GM23338 (cell line): Measurements from ENCODE around the gene CDC45. TPM values are rescaled to one million over a fixed set of nuclear protein-coding genes. Genes with fewer than 3 reads are reported as not detected.

ENCODE experiments used
- ATAC-seq: fragments of 200-7000 bp; cut with Tn5 transposase; 3 replicates; pipeline ENCODE4 v1.9.1; 2020
- DNase-seq: peaks from one replicate; pipeline ENCODE4 v3.0.0-alpha.2; 2015; ENCODE audit warnings: low spot score
- H2AFZ ChIP-seq: fragments of 200-600 bp; sonication (generic); 2 replicates; pipeline ENCODE4 v1.8.0; 2016; ENCODE audit warnings: antibody characterized with exemption, mild to moderate bottlenecking, moderate library complexity
- H3F3A ChIP-seq: fragments of 200-600 bp; sonication (generic); replicated peaks from 2 replicates; pipeline ENCODE4 v1.8.0; 2017; ENCODE audit warnings: antibody characterized with exemption, mixed run types, low read depth
- H3K27ac ChIP-seq: fragments of 200-600 bp; sonication (generic); 2 replicates; pipeline ENCODE4 v1.6.1; 2016; ENCODE audit warnings: low read depth
- H3K27me3 ChIP-seq: fragments of 200-600 bp; sonication (generic); 2 replicates; pipeline ENCODE4 v1.8.0; 2016; ENCODE audit warnings: mild to moderate bottlenecking, mixed run types, moderate library complexity; ENCODE audit not compliant: insufficient read depth
- H3K36me3 ChIP-seq: fragments of 200-600 bp; sonication (generic); 2 replicates; pipeline ENCODE4 v1.8.0; 2016; ENCODE audit warnings: mild to moderate bottlenecking; ENCODE audit not compliant: insufficient read depth
- H3K4me1 ChIP-seq: fragments of 200-600 bp; sonication (generic); 2 replicates; pipeline ENCODE4 v1.8.0; 2016; ENCODE audit warnings: mild to moderate bottlenecking, moderate library complexity; ENCODE audit not compliant: insufficient read depth
- H3K4me2 ChIP-seq: fragments of 200-600 bp; sonication (generic); 2 replicates; pipeline ENCODE4 v1.7.1; 2017; ENCODE audit warnings: mixed run types
- H3K4me3 ChIP-seq: fragments of 200-600 bp; sonication (generic); 2 replicates; pipeline ENCODE4 v1.6.1; 2016; ENCODE audit warnings: mixed run types
- H3K79me2 ChIP-seq: fragments of 200-600 bp; sonication (generic); replicated peaks from 2 replicates; pipeline ENCODE4 v1.8.0; 2017; ENCODE audit warnings: mild to moderate bottlenecking; ENCODE audit not compliant: insufficient read depth
- H3K9me2 ChIP-seq: fragments of 200-600 bp; sonication (generic); 2 replicates; pipeline ENCODE4 v1.8.0; 2017; ENCODE audit not compliant: insufficient read depth
- H4K20me1 ChIP-seq: fragments of 200-600 bp; sonication (generic); replicated peaks from 2 replicates; pipeline ENCODE4 v1.8.0; 2017; ENCODE audit warnings: mild to moderate bottlenecking; ENCODE audit not compliant: insufficient read depth
- H3K27ac Mint-ChIP-seq: 2 replicates; pipeline ENCODE4 v1.8.0; 2020; ENCODE audit warnings: inconsistent platforms, mild to moderate bottlenecking, moderate library complexity, mixed read lengths
- H3K27me3 Mint-ChIP-seq: 3 replicates; pipeline ENCODE4 v1.8.0; 2022; ENCODE audit warnings: low read depth, mild to moderate bottlenecking, moderate library complexity, mixed read lengths, inconsistent platforms; ENCODE audit not compliant: insufficient read depth, poor library complexity
- H3K36me3 Mint-ChIP-seq: 3 replicates; pipeline ENCODE4 v1.8.0; 2021; ENCODE audit warnings: low read depth, mild to moderate bottlenecking, inconsistent platforms, moderate library complexity, mixed read lengths
- H3K4me1 Mint-ChIP-seq: 3 replicates; pipeline ENCODE4 v1.8.0; 2020; ENCODE audit warnings: mild to moderate bottlenecking, inconsistent platforms, mixed read lengths
- H3K4me3 Mint-ChIP-seq: 3 replicates; pipeline ENCODE4 v1.8.0; 2021; ENCODE audit warnings: moderate library complexity, mild to moderate bottlenecking, inconsistent platforms, mixed read lengths
- H3K9me3 Mint-ChIP-seq: 3 replicates; pipeline ENCODE4 v1.8.0; 2020; ENCODE audit warnings: moderate library complexity, mild to moderate bottlenecking, inconsistent platforms, mixed read lengths
- CTCF ChIP-seq, 2 experiments: fragments of 200-600 bp in 1 of 2; sonication (generic) in 1 of 2; conservative IDR thresholded peaks; 2 replicates each; pipeline versions ENCODE4 v1.5.1 to v1.6.1; 2016 to 2017; ENCODE audit warnings: antibody characterized with exemption in 2 of 2, low read depth in 2 of 2, mild to moderate bottlenecking in 2 of 2, moderate library complexity in 1 of 2
- EZH2 ChIP-seq: fragments of 200-600 bp; sonication (generic); IDR thresholded peaks from one replicate; pipeline ENCODE4 v1.8.0; 2017; ENCODE audit warnings: antibody characterized with exemption, mild to moderate bottlenecking, low read depth; ENCODE audit not compliant: unreplicated experiment
- EZH2phosphoT487 ChIP-seq: fragments of 200-600 bp; sonication (generic); IDR thresholded peaks from one replicate; pipeline ENCODE4 v1.8.1; 2018; ENCODE audit warnings: antibody characterized with exemption; ENCODE audit not compliant: unreplicated experiment
- JUNB ChIP-seq: IDR thresholded peaks from one replicate; pipeline ENCODE4 v1.6.1; 2016; ENCODE audit warnings: antibody characterized with exemption; ENCODE audit not compliant: unreplicated experiment
- STAT1 ChIP-seq: IDR thresholded peaks from one replicate; pipeline ENCODE4 v1.6.1; 2016; ENCODE audit warnings: antibody characterized with exemption; ENCODE audit not compliant: unreplicated experiment
- ZNF114 ChIP-seq: fragments of 250-450 bp; sonication (Bioruptor Pico); IDR thresholded peaks from 2 replicates; pipeline ENCODE4 v1.5.0; 2020; ENCODE audit warnings: mild to moderate bottlenecking, moderate library complexity
- ZNF462 ChIP-seq: fragments of 250-450 bp; sonication (Bioruptor Pico); IDR thresholded peaks from 2 replicates; pipeline ENCODE4 v1.5.0; 2020; ENCODE audit warnings: mild to moderate bottlenecking, moderate library complexity
- polyA plus RNA-seq: library from polyadenylated mRNA; unstranded; fragments of >200 nt; fragmentation: Nextera tagmentation; extraction: Ambion mirVana; gene quantifications from 2 replicates; pipeline ENCODE4 v1.2.1, GENCODE V29; 2016
- total RNA-seq: library from RNA; depleted of rRNA; stranded (reverse); fragments of >200 nt; shearing (Covaris generic); gene quantifications from 2 replicates; pipeline ENCODE4 v1.2.3, GENCODE V29; 2014

The CDC45 gene
- total and polyA plus RNA-seq, 2 experiments from 2014 or later: 29.0 to 30.3 TPM

- Mint-ChIP-seq H3K36me3 (peaks cover 3% of the 10 kb centered on the region; the same call in 1 of the 3 replicates), H3K9me3 (no peaks in the 10 kb centered on the region), H3K27ac (no peak overlapping the region), H3K4me1 (peaks cover 9% of the 10 kb centered on the region), H3K4me3 (peak overlapping the region; percentile 73), H3K27me3 (peaks cover 36% of the 10 kb centered on the region)
- Histone ChIP-seq H3K27me3 (peaks cover 42% of the 10 kb centered on the region), H3K79me2 (no peaks in the 10 kb centered on the region), H2AFZ (peak overlapping the region; percentile 95), H4K20me1 (no peaks in the 10 kb centered on the region), H3K36me3 (no peaks in the 10 kb centered on the region), H3K4me3 (peak overlapping the region; percentile 64), H3K4me2 (peak overlapping the region; percentile 93), H3K9me2 (no peaks in the 10 kb centered on the region), H3F3A (peaks cover 11% of the 10 kb centered on the region; the same call in 1 of the 2 replicates), H3K4me1 (peaks cover 8% of the 10 kb centered on the region; the same call in 1 of the 2 replicates), H3K27ac (no peak overlapping the region)
- TF ChIP-seq EZH2 (peak; percentile 23), ZNF114 (CRISPR knock-in tag) (no peak), CTCF (conservative IDR thresholded peaks at IDR 0.05; ENCODE audit: low read depth in 2 of 2) (peak in 1 of 2 experiments; percentile 20; a peak in 1 of 4 replicates)
- peak; percentile 86 for DNase-seq
- peak; percentile 64 for ATAC-seq
Observed at GRCh38 chr22:19523240-19524169, 43.8 kb downstream of the CDC45 start.

GRCh38 chr22:19524170-19525115, 44.7 kb downstream of the CDC45 start, which contains the start of gene CLDN5:
Gene CLDN5 (minus strand): TSS chr22:19524410. CDS start chr22:19524255, 155 bp downstream.
- Histone ChIP-seq H3K27ac (no peak within 1 kb of the TSS), H3K9me2 (no peaks in the 10 kb centered on the region), H3K79me2 (no peaks in the 10 kb centered on the region), H3K27me3 (peaks cover 42% of the 10 kb centered on the region), H3F3A (peaks cover 11% of the 10 kb centered on the region; the same call in 1 of the 2 replicates), H2AFZ (peak within 1 kb of the TSS; percentile 95), H3K4me3 (peak within 1 kb of the TSS; percentile 64), H4K20me1 (no peaks in the 10 kb centered on the region), H3K36me3 (no peaks in the 10 kb centered on the region), H3K4me2 (peak within 1 kb of the TSS; percentile 93), H3K4me1 (peaks cover 8% of the 10 kb centered on the region; the same call in 1 of the 2 replicates)
- Mint-ChIP-seq H3K9me3 (no peaks in the 10 kb centered on the region), H3K27ac (no peak within 1 kb of the TSS), H3K4me1 (peaks cover 9% of the 10 kb centered on the region), H3K4me3 (peak within 1 kb of the TSS; percentile 78), H3K27me3 (peaks cover 35% of the 10 kb centered on the region), H3K36me3 (0 out of 3 replicates have a peak, but pooled peaks cover 3% of the 10 kb centered on the region)
- peak; percentile 82 for DNase-seq
- peak; percentile 70 for ATAC-seq
- no peak for TF ChIP-seq JUNB
- TF ChIP-seq EZH2phosphoT487: no peak
- TF ChIP-seq CTCF (conservative IDR thresholded peaks at IDR 0.05; ENCODE audit: low read depth in 2 of 2): no peak
- TF ChIP-seq ZNF462 (CRISPR knock-in tag): no peak
- no peak for TF ChIP-seq STAT1
